HepG2 (cell line): ENCODE results near the gene ADAMTS12. TPM values are rescaled to one million over a fixed set of nuclear protein-coding genes. Genes with fewer than 3 reads are reported as not detected.

ENCODE experiments used
- ATAC-seq: fragments of 200-7000 bp; cut with Tn5 transposase; 3 replicates; pipeline ENCODE4 v1.9.1; 2020; ENCODE audit warnings: mild to moderate bottlenecking, moderate library complexity
- BruUV-seq: library from RNA; stranded (reverse); fragments of 400-500 nt; replicated peaks from 2 replicates; lab custom pipeline; 2021; lab: Mats Ljungman, UMichigan
- CTCF ChIA-PET: fragments of 300-600 bp; formaldehyde crosslinking; extraction: SDS; loops from one replicate; lab custom pipeline; 2021; ENCODE audit warnings: low total read pairs, inconsistent platforms, low intra/inter-chr PET ratio; lab: Yijun Ruan, JAX
- POLR2A ChIA-PET: fragments of 350-600 bp; sonication (Branson Sonifier 250); formaldehyde crosslinking; loops from one replicate; lab custom pipeline; 2020; ENCODE audit warnings: antibody characterized with exemption, inconsistent platforms; lab: Yijun Ruan, JAX
- DNase-seq: peaks from one replicate; pipeline ENCODE4 v3.0.0-alpha.2; 2015; ENCODE audit warnings: low spot score
- FAIRE-seq: peaks from 3 replicates; lab custom pipeline; 2011; peaks lifted over from hg19 to GRCh38; lab: Jason Lieb, UNC
- H2AFZ ChIP-seq: one replicate; pipeline ENCODE4 v1.6.1; 2011; ENCODE audit warnings: low read length, inconsistent platforms
- H3K27ac ChIP-seq: fragments of 300-600 bp; 3 replicates; pipeline ENCODE4 v1.8.0; 2011; ENCODE audit warnings: mixed run types, mild to moderate bottlenecking, mixed read lengths, low read length, inconsistent platforms; ENCODE audit not compliant: insufficient read depth; ENCODE audit errors: extremely low read length
- H3K27me3 ChIP-seq, 2 experiments: fragments of 200-600 bp in 1 of 2; 2 replicates in 1 of 2; 3 replicates in 1 of 2; pipeline versions ENCODE4 v1.6.0 to v1.8.0; 2011; ENCODE audit warnings: low read length in 2 of 2, mild to moderate bottlenecking in 2 of 2, moderate library complexity in 2 of 2, inconsistent platforms in 1 of 2; ENCODE audit not compliant: insufficient read depth in 2 of 2, control insufficient read depth in 1 of 2
- H3K36me3 ChIP-seq, 2 experiments: fragments of 200-600 bp in 1 of 2; replicated peaks in 1 of 2; 2 replicates in 1 of 2; 3 replicates in 1 of 2; pipeline versions ENCODE4 v1.5.1 to v1.8.0; 2011; ENCODE audit warnings: low read length in 2 of 2, inconsistent platforms in 1 of 2; ENCODE audit not compliant: insufficient read depth in 2 of 2, control insufficient read depth in 1 of 2
- H3K4me1 ChIP-seq: 2 replicates; pipeline ENCODE4 v1.5.1; 2012; ENCODE audit warnings: low read length, inconsistent platforms; ENCODE audit not compliant: insufficient read depth
- H3K4me2 ChIP-seq: 2 replicates; pipeline ENCODE4 v1.6.0; 2011; ENCODE audit warnings: low read depth, low read length, inconsistent platforms
- H3K4me3 ChIP-seq, 3 experiments: fragments of 200-600 bp in 1 of 3; sonication (generic), shearing (Covaris generic) in 1 of 3; replicated peaks in 1 of 3; 2 replicates each; pipeline ENCODE4 v1.5.1; 2011 to 2016; ENCODE audit warnings: low read length in 3 of 3, inconsistent platforms in 2 of 3, low read depth in 2 of 3, mild to moderate bottlenecking in 2 of 3, control low read depth in 1 of 3, mixed read lengths in 1 of 3; ENCODE audit not compliant: insufficient read depth in 1 of 3
- H3K79me2 ChIP-seq: one replicate; pipeline ENCODE4 v1.6.1; 2011; ENCODE audit warnings: low read length, inconsistent platforms; ENCODE audit not compliant: insufficient read depth
- H3K9ac ChIP-seq: 2 replicates; pipeline ENCODE4 v1.6.0; 2011; ENCODE audit warnings: mild to moderate bottlenecking, low read depth, low read length, inconsistent platforms; ENCODE audit not compliant: insufficient read depth
- H3K9me3 ChIP-seq: 2 replicates; pipeline ENCODE4 v1.5.1; 2012; ENCODE audit warnings: mild to moderate bottlenecking, low read length
- H4K20me1 ChIP-seq: 2 replicates; pipeline ENCODE4 v1.6.0; 2011; ENCODE audit warnings: inconsistent platforms, mild to moderate bottlenecking, low read length, moderate library complexity; ENCODE audit not compliant: insufficient read depth
- ARNT ChIP-seq: fragments of 450-650 bp; IDR thresholded peaks from 2 replicates; pipeline ENCODE4 v1.6.1; 2017
- CREM ChIP-seq, 2 experiments: sonication (generic) in 1 of 2; formaldehyde crosslinking in 1 of 2; IDR thresholded peaks; 2 replicates each; pipeline versions ENCODE4 v1.4.0 to v1.6.1; 2016 to 2020; ENCODE audit warnings: antibody characterized with exemption in 1 of 2, mild to moderate bottlenecking in 1 of 2, missing genetic modification reagents in 1 of 2
- GATAD2A ChIP-seq: IDR thresholded peaks from 2 replicates; pipeline ENCODE4 v1.6.1; 2016
- KLF13 ChIP-seq: sonication (generic); formaldehyde crosslinking; IDR thresholded peaks from 2 replicates; pipeline ENCODE4 v1.4.0; 2020; ENCODE audit warnings: mild to moderate bottlenecking, missing genetic modification reagents
- NAIF1 ChIP-seq: sonication (generic); formaldehyde crosslinking; IDR thresholded peaks from 2 replicates; pipeline ENCODE4 v1.5.0; 2020; ENCODE audit warnings: mild to moderate bottlenecking, missing genetic modification reagents, borderline replicate concordance
- PHF20 ChIP-seq: sonication (generic); formaldehyde crosslinking; IDR thresholded peaks from 2 replicates; pipeline ENCODE4 v1.5.0; 2020; ENCODE audit warnings: mild to moderate bottlenecking, missing genetic modification reagents
- POLR2AphosphoS5 ChIP-seq: IDR thresholded peaks from 2 replicates; pipeline ENCODE4 v1.6.1; 2012; ENCODE audit warnings: low read depth, low read length
- RAD21 ChIP-seq: fragments of 450-650 bp; formaldehyde crosslinking; IDR thresholded peaks from 2 replicates; pipeline ENCODE4 v1.5.0; 2020; ENCODE audit warnings: mild to moderate bottlenecking
- SAP130 ChIP-seq: IDR thresholded peaks from 2 replicates; pipeline ENCODE4 v1.6.1; 2016; ENCODE audit warnings: low read depth
- TAF1 ChIP-seq: sonication (generic); formaldehyde crosslinking; IDR thresholded peaks from 2 replicates; pipeline ENCODE4 v1.4.0; 2020; ENCODE audit warnings: missing genetic modification reagents
- TERF1 ChIP-seq: sonication (generic); formaldehyde crosslinking; IDR thresholded peaks from 2 replicates; pipeline ENCODE4 v1.8.0; 2022; ENCODE audit warnings: mild to moderate bottlenecking, missing genetic modification reagents, moderate library complexity
- THAP8 ChIP-seq: sonication (generic); formaldehyde crosslinking; IDR thresholded peaks from 2 replicates; pipeline ENCODE4 v1.5.1; 2020; ENCODE audit warnings: missing genetic modification reagents, mild to moderate bottlenecking, borderline replicate concordance
- ZNF256 ChIP-seq: sonication (generic); formaldehyde crosslinking; conservative IDR thresholded peaks from 2 replicates; pipeline ENCODE4 v1.4.0; 2020; ENCODE audit warnings: missing genetic modification reagents
- ZNF563 ChIP-seq: sonication (generic); formaldehyde crosslinking; IDR thresholded peaks from 2 replicates; pipeline ENCODE4 v1.8.0; 2022; ENCODE audit warnings: mild to moderate bottlenecking, moderate library complexity, missing genetic modification reagents
- WGBS: methylation state at CpG from one replicate; pipeline ENCODE4 v1.1.6; 2017; ENCODE audit warnings: low lambda C conversion rate; 5-methylcytosine and 5-hydroxymethylcytosine counted together
- in situ Hi-C: cut with HindIII; loops from 2 replicates; pipeline ENCODE4 v1.10.0; 2017; ENCODE audit warnings: low pct_unique_long_range_greater_than_20kb; ENCODE audit not compliant: extremely low pct_ligation_motif_present
- intact Hi-C: fragments of 100-400 bp; cut with micrococcal nuclease; formaldehyde crosslinking; loops from one replicate; pipeline ENCODE4 v1.10.0; 2022; ENCODE audit not compliant: unreplicated experiment
- polyA plus RNA-seq, 8 experiments: library from polyadenylated mRNA; depleted of rRNA in 3 of 8; stranded (reverse) in 7 of 8; unstranded in 1 of 8; fragments of >200 nt; fragmentation: Illumina TruSeq in 4 of 8; extraction: Trizol in 4 of 8; gene quantifications; 2 replicates each; pipeline versions ENCODE4 v1.2.1 to v1.2.3, GENCODE V29; 2011 to 2016; ENCODE audit warnings: low read depth in 4 of 8, missing spikeins in 1 of 8, mixed read lengths in 1 of 8; ENCODE audit not compliant: insufficient read depth in 1 of 8
- total RNA-seq, 5 experiments: library from RNA; depleted of rRNA; stranded (reverse); fragments of >200 nt; fragmentation: Illumina TruSeq; extraction: Trizol; gene quantifications; 2 replicates each; pipeline ENCODE4 v1.2.3, GENCODE V29; 2016; ENCODE audit warnings: low read depth in 1 of 5
- TF ChIP-seq, protein P1 (sequence below): sonication (generic); formaldehyde crosslinking; IDR thresholded peaks from 2 replicates; pipeline ENCODE4; 2020; ENCODE audit warnings: missing genetic modification reagents, mild to moderate bottlenecking, borderline replicate concordance
- TF ChIP-seq, protein P2 (sequence below): sonication (generic); formaldehyde crosslinking; IDR thresholded peaks from 2 replicates; pipeline ENCODE4 v1.5.0; 2020; ENCODE audit warnings: missing genetic modification reagents

ADAMTS12 gene
- total and polyA plus RNA-seq, 2 of the 13 experiments (the other 11 are each of a cell fraction or from before 2014, with no cell fraction given): 0.03 TPM; not detected in 1

DNA sequence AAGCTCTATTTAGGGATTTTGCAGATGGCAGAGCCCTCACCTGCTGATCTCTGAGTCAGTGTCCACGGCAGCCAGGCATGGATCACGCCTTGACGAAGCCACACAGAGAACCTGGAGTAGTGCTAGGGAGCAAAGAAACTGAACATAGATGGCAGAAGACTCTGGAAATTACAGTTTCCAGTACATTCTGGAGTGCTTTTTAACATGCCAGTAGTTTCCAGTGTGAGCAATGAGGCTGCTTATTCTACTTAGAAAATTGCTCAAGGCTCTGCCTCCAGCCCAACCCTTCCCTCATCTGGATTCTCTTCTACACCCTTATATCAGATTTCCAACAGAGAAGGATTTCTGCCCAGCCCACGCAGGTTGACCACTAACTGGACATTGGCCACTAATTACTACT lies 203.3 kb downstream of the ADAMTS12 start:
- Histone ChIP-seq H3K4me3 (no peak overlapping the region), H3K27ac (no peak overlapping the region), H3K9ac (no peak overlapping the region), H4K20me1 (no peaks in the 10 kb centered on the region), H3K36me3 (no peaks in the 10 kb centered on the region), H3K27me3 (0 out of 5 replicates have a peak, but pooled peaks cover 0 to 4% of the 10 kb centered on the region in 2 experiments), H3K9me3 (peaks cover 2% of the 10 kb centered on the region; the same call in 1 of the 2 replicates), H3K4me1 (no peaks in the 10 kb centered on the region), H3K79me2 (no peaks in the 10 kb centered on the region), H3K4me2 (no peak overlapping the region), H2AFZ (no peak overlapping the region)
- TF ChIP-seq POLR2AphosphoS5: no peak
- TF ChIP-seq NAIF1 (CRISPR knock-in tag): no peak
- TF ChIP-seq ARNT: no peak
- no peak for TF ChIP-seq ZNF563
- TF ChIP-seq, protein P1, sequence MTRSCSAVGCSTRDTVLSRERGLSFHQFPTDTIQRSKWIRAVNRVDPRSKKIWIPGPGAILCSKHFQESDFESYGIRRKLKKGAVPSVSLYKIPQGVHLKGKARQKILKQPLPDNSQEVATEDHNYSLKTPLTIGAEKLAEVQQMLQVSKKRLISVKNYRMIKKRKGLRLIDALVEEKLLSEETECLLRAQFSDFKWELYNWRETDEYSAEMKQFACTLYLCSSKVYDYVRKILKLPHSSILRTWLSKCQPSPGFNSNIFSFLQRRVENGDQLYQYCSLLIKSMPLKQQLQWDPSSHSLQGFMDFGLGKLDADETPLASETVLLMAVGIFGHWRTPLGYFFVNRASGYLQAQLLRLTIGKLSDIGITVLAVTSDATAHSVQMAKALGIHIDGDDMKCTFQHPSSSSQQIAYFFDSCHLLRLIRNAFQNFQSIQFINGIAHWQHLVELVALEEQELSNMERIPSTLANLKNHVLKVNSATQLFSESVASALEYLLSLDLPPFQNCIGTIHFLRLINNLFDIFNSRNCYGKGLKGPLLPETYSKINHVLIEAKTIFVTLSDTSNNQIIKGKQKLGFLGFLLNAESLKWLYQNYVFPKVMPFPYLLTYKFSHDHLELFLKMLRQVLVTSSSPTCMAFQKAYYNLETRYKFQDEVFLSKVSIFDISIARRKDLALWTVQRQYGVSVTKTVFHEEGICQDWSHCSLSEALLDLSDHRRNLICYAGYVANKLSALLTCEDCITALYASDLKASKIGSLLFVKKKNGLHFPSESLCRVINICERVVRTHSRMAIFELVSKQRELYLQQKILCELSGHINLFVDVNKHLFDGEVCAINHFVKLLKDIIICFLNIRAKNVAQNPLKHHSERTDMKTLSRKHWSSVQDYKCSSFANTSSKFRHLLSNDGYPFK: no peak
- TF ChIP-seq PHF20: no peak
- TF ChIP-seq TERF1: no peak
- no peak for TF ChIP-seq RAD21 (CRISPR knock-in tag)
- TF ChIP-seq KLF13 (CRISPR knock-in tag): no peak
- no peak for TF ChIP-seq GATAD2A
- no peak for TF ChIP-seq CREM (IDR thresholded peaks at IDR 0.05)
- no peak for TF ChIP-seq CREM (CRISPR knock-in tag; IDR thresholded peaks at IDR 0.05)
- no peak for TF ChIP-seq THAP8 (CRISPR knock-in tag)
- TF ChIP-seq, protein P2, sequence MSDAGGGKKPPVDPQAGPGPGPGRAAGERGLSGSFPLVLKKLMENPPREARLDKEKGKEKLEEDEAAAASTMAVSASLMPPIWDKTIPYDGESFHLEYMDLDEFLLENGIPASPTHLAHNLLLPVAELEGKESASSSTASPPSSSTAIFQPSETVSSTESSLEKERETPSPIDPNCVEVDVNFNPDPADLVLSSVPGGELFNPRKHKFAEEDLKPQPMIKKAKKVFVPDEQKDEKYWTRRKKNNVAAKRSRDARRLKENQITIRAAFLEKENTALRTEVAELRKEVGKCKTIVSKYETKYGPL: no peak
- TF ChIP-seq TAF1: no peak
- TF ChIP-seq SAP130 (CRISPR knock-in tag): no peak
- TF ChIP-seq ZNF256 (CRISPR knock-in tag): no peak
- in situ Hi-C loops: no loop called here
- FAIRE-seq (no peak), ATAC-seq (no peak), DNase-seq (no peak)
- intact Hi-C loops: no loop called here
- no TSS peak for BruUV-seq
- 0% methylated on average over 1 of the region's 4 CpGs for WGBS
- ChIA-PET POLR2A (no interaction called here), CTCF (no interaction called here)
